CD14-positive monocyte (primary cell): Measurements from ENCODE around the gene GON4L. TPM values are rescaled to one million over a fixed set of nuclear protein-coding genes. Genes with fewer than 3 reads are reported as not detected.
"Not testable (repeated sequence)": the region's sequence is repeated elsewhere in the genome, so short reads cannot be mapped to it uniquely, and the experiment has no call there.

Experiments used
- DNase-seq, 3 donors: peaks; one replicate each; pipeline ENCODE4 v3.0.0-alpha.2; 2011 to 2022
- H2AFZ ChIP-seq: 2 replicates; pipeline ENCODE4 v1.6.0; 2012; ENCODE audit warnings: mild to moderate bottlenecking, low read depth, low read length, inconsistent platforms; ENCODE audit not compliant: insufficient read depth, poor library complexity, severe bottlenecking
- H3K27ac ChIP-seq, 2 donors: 1 replicate in 1 of 2; 2 replicates in 1 of 2; pipeline ENCODE4 v1.5.1; 2012 to 2013; ENCODE audit warnings: low read length in 2 of 2, control low read depth in 1 of 2, inconsistent platforms in 1 of 2, low read depth in 1 of 2, mild to moderate bottlenecking in 1 of 2
- H3K27me3 ChIP-seq, 2 donors: one replicate each; pipeline versions ENCODE4 v1.6.0 to v1.6.1; 2011 to 2013; ENCODE audit warnings: low read length in 2 of 2; ENCODE audit not compliant: control insufficient read depth in 2 of 2, insufficient read depth in 2 of 2
- H3K36me3 ChIP-seq, 2 donors: replicated peaks in 1 of 2; 1 replicate in 1 of 2; 2 replicates in 1 of 2; pipeline versions ENCODE4 v1.5.1 to v1.6.1; 2012 to 2013; ENCODE audit warnings: low read length in 2 of 2, control low read depth in 1 of 2, inconsistent platforms in 1 of 2, mild to moderate bottlenecking in 1 of 2; ENCODE audit not compliant: insufficient read depth in 2 of 2, control insufficient read depth in 1 of 2
- H3K4me1 ChIP-seq, 2 donors: 1 replicate in 1 of 2; 2 replicates in 1 of 2; pipeline versions ENCODE4 v1.5.1 to v1.6.1; 2012 to 2013; ENCODE audit warnings: low read length in 2 of 2, control low read depth in 1 of 2, inconsistent platforms in 1 of 2, mild to moderate bottlenecking in 1 of 2, moderate library complexity in 1 of 2; ENCODE audit not compliant: insufficient read depth in 2 of 2, control insufficient read depth in 1 of 2
- H3K4me2 ChIP-seq: replicated peaks from 2 replicates; pipeline ENCODE3; 2012; ENCODE audit warnings: low read length, moderate library complexity, mild to moderate bottlenecking; ENCODE audit not compliant: poor library complexity, severe bottlenecking; ENCODE audit errors: extremely low read depth
- H3K4me3 ChIP-seq, 3 experiments: fragments of 200-600 bp in 1 of 3; sonication (generic) in 1 of 3; replicated peaks in 1 of 3; 1 replicate in 2 of 3; 2 replicates in 1 of 3; pipeline ENCODE4 v1.5.1; 2011 to 2013; ENCODE audit warnings: low read length in 3 of 3, mild to moderate bottlenecking in 3 of 3, control low read depth in 2 of 3, low read depth in 2 of 3, inconsistent platforms in 1 of 3, moderate library complexity in 1 of 3
- H3K79me2 ChIP-seq: 2 replicates; pipeline ENCODE4 v1.6.0; 2012; ENCODE audit warnings: mild to moderate bottlenecking, control low read depth, inconsistent platforms, low read length, moderate library complexity; ENCODE audit not compliant: insufficient read depth
- H3K9ac ChIP-seq: 2 replicates; pipeline ENCODE4 v1.6.0; 2017; ENCODE audit warnings: low read length, mild to moderate bottlenecking; ENCODE audit not compliant: insufficient read depth, poor library complexity, severe bottlenecking
- H3K9me3 ChIP-seq, 2 donors: replicated peaks in 1 of 2; 1 replicate in 1 of 2; 2 replicates in 1 of 2; pipeline versions ENCODE4 v1.5.1 to v1.6.1; 2012 to 2013; ENCODE audit warnings: low read length in 2 of 2, control low read depth in 1 of 2; ENCODE audit not compliant: control insufficient read depth in 1 of 2, insufficient read depth in 1 of 2
- H4K20me1 ChIP-seq: 2 replicates; pipeline ENCODE4 v1.6.0; 2012; ENCODE audit warnings: mild to moderate bottlenecking, low read length, control low read depth, moderate library complexity; ENCODE audit not compliant: insufficient read depth
- H3K27ac Mint-ChIP-seq, 7 donors: one replicate each; pipeline ENCODE4 v1.8.0; 2020; ENCODE audit warnings: mild to moderate bottlenecking in 7 of 7, mixed read lengths in 7 of 7, moderate library complexity in 6 of 7, inconsistent platforms in 2 of 7
- H3K27me3 Mint-ChIP-seq, 3 donors: one replicate each; pipeline ENCODE4 v1.8.0; 2021 to 2022; ENCODE audit warnings: low read depth in 3 of 3, mild to moderate bottlenecking in 3 of 3, mixed read lengths in 3 of 3, moderate library complexity in 3 of 3, inconsistent platforms in 1 of 3
- H3K36me3 Mint-ChIP-seq, 2 donors: one replicate each; pipeline ENCODE4 v1.8.0; 2020; ENCODE audit warnings: mixed read lengths in 2 of 2, inconsistent platforms in 1 of 2, mild to moderate bottlenecking in 1 of 2
- H3K4me1 Mint-ChIP-seq: one replicate; pipeline ENCODE4 v1.8.0; 2020; ENCODE audit warnings: mild to moderate bottlenecking, mixed read lengths
- H3K4me3 Mint-ChIP-seq, 2 donors: one replicate each; pipeline ENCODE4 v1.8.0; 2020; ENCODE audit warnings: mild to moderate bottlenecking in 2 of 2, mixed read lengths in 2 of 2, moderate library complexity in 1 of 2
- H3K9me3 Mint-ChIP-seq, 7 donors: one replicate each; pipeline ENCODE4 v1.8.0; 2020 to 2022; ENCODE audit warnings: mixed read lengths in 7 of 7, mild to moderate bottlenecking in 6 of 7, moderate library complexity in 6 of 7, inconsistent platforms in 2 of 7
- CTCF ChIP-seq: fragments of 200-600 bp; IDR thresholded peaks from one replicate; pipeline ENCODE4 v1.8.0; 2022; ENCODE audit warnings: antibody characterized with exemption, mild to moderate bottlenecking
- WGBS: methylation state at CpG from one replicate; pipeline ENCODE4 v1.1.5; 2013; ENCODE audit warnings: missing lambda C conversion rate; ENCODE audit not compliant: insufficient coverage; 5-methylcytosine and 5-hydroxymethylcytosine counted together
- intact Hi-C, 2 donors: fragments of 100-400 bp; cut with micrococcal nuclease; formaldehyde crosslinking; loops; one replicate each; pipeline versions ENCODE4 v1.15.0 to v1.15.1; 2023
- polyA plus RNA-seq, 3 donors: library from polyadenylated mRNA; depleted of rRNA in 1 of 3; unstranded in 2 of 3; stranded (reverse) in 1 of 3; fragments of 300-500 nt in 2 of 3; fragments of >200 nt in 1 of 3; fragmentation: Illumina TruSeq in 2 of 3; gene quantifications; 1 replicate in 2 of 3; 2 replicates in 1 of 3; pipeline ENCODE4 v1.2.3, GENCODE V29; 2012 to 2021

GON4L gene
- polyA plus RNA-seq, 3 donors: 8.5 to 39.5 (median 14.0) TPM

GRCh38 chr1:155713075-155713474, 143.9 kb downstream of the GON4L start:
- intact Hi-C loops: no loop called here
- TF ChIP-seq CTCF: no peak
- no peak overlapping the region for H3K4me2 ChIP-seq
- H3K4me1 ChIP-seq: no peaks in the 10 kb centered on the region
- H3K9me3 ChIP-seq: no peaks in the 10 kb centered on the region
- Mint-ChIP-seq H3K27ac (no peak overlapping the region), H3K4me1 (peaks cover 2% of the 10 kb centered on the region), H3K4me3 (no peak overlapping the region), H3K27me3 (no peaks in the 10 kb centered on the region), H3K36me3 (peaks cover 35 to 57% of the 10 kb centered on the region in 2 donors), H3K9me3 (peaks cover 0 to 7% (median 2%) of the 10 kb centered on the region in 7 donors)
- no peak overlapping the region for H2AFZ ChIP-seq
- no peak for DNase-seq
- no peaks in the 10 kb centered on the region for H3K27me3 ChIP-seq
- peaks cover 13% of the 10 kb centered on the region for H3K79me2 ChIP-seq
- no peak overlapping the region for H3K27ac ChIP-seq
- peaks cover 25 to 64% of the 10 kb centered on the region in 2 donors for H3K36me3 ChIP-seq
- H3K9ac ChIP-seq: no peak overlapping the region
- no CpG with 5 or more reads among the region's 2 CpGs for WGBS
- peaks cover 1% of the 10 kb centered on the region for H4K20me1 ChIP-seq
- H3K4me3 ChIP-seq: no peak overlapping the region

DNA sequence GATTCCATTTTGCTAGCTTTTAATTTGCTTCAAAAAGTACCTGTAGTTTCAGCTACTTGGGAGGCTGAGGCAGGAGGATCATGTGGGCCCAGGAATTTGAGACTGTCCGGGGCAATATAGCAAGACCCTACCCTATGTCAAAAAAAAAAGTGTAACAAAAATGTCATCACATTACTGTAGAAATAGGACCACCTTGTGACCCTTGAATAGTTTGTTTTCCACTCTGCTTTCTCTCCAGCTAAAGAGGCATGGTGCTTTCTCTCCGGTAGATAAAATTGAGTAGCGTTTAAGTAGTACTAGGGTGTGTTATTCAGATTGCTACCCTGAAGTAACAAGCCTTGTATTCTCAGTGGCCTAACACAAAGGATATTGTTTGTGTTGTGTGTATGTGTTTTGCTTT, 144.4 kb downstream of the GON4L start:
- peaks cover 32 to 53% of the 10 kb centered on the region in 2 donors for H3K36me3 Mint-ChIP-seq
- H2AFZ ChIP-seq, H3K4me1 Mint-ChIP-seq, H3K4me3 ChIP-seq, H3K4me1 ChIP-seq, DNase-seq, H3K9ac ChIP-seq, H4K20me1 ChIP-seq, H3K9me3 ChIP-seq, H3K27ac ChIP-seq, H3K27me3 Mint-ChIP-seq, H3K27ac Mint-ChIP-seq, H3K9me3 Mint-ChIP-seq, H3K4me3 Mint-ChIP-seq, intact Hi-C loops, H3K4me2 ChIP-seq, H3K27me3 ChIP-seq: not testable (repeated sequence)
- Histone ChIP-seq H3K36me3 (peaks cover 25 to 60% of the 10 kb centered on the region in 2 donors), H3K79me2 (peaks cover 17% of the 10 kb centered on the region)
- WGBS: 100% methylated on average over 2 of the region's 3 CpGs

DNA sequence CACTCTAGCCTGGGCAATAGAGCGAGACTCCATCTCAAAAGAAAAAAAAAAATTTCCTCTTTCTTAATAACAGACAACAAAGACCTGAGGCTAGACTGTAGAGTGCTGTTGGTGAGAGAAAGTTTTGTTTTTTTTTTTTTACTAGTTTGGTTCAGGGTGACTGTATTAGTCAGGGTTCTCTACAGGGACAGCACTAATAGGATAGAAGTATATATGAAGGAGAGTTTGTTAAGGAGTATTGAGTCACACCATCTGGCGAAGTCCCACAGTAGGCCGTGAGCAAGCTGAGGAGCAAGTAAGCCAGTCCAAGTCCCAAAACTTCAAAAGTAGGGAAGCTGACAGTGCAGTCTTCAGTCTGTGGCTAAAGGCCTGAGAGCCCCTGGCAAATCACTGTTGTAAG, 145.6 kb downstream of the GON4L start:
- H2AFZ ChIP-seq, DNase-seq, H3K9me3 ChIP-seq, H4K20me1 ChIP-seq, H3K27ac ChIP-seq, H3K4me1 Mint-ChIP-seq, intact Hi-C loops, H3K27me3 ChIP-seq, H3K4me3 Mint-ChIP-seq, H3K4me1 ChIP-seq, H3K4me2 ChIP-seq, H3K27me3 Mint-ChIP-seq, H3K9ac ChIP-seq, H3K4me3 ChIP-seq, H3K9me3 Mint-ChIP-seq: not testable (repeated sequence)
- Histone ChIP-seq H3K79me2 (peaks cover 25% of the 10 kb centered on the region), H3K36me3 (peaks cover 20 to 50% of the 10 kb centered on the region in 2 donors)
- WGBS: no CpG with 5 or more reads among the region's 3 CpGs
- Mint-ChIP-seq H3K36me3 (peaks cover 32 to 43% of the 10 kb centered on the region in 2 donors), H3K27ac (peak overlapping the region in 1 of 7 donors; percentile 3)
